Measurements from ENCODE around the gene NDST1.

- no peak for TF ChIP-seq EZH2 (IDR thresholded peaks at IDR 0.05; ENCODE audit: borderline replicate concordance, low read length)
- TF ChIP-seq CTCF (IDR thresholded peaks at IDR 0.05; ENCODE audit: low read length) = no peak
Measured at GRCh38 chr5:150508277-150508640, 328 bp downstream of the NDST1 start.
